Breast epithelium (tissue), 3 donors: ENCODE data around the gene LTB4R2.
"Not testable (repeated sequence)": the region's sequence is repeated elsewhere in the genome, so short reads cannot be mapped to it uniquely, and the experiment has no call there.

Experiments
- CTCF ChIP-seq, 3 donors: fragments of 450-650 bp; IDR thresholded peaks; one replicate each; pipeline ENCODE4 v1.5.1; 2016 to 2017; ENCODE audit warnings: antibody characterized with exemption in 3 of 3, mild to moderate bottlenecking in 3 of 3, moderate library complexity in 3 of 3
- POLR2A ChIP-seq: fragments of 450-650 bp; IDR thresholded peaks from one replicate; pipeline ENCODE4 v1.6.1; 2016; ENCODE audit warnings: antibody characterized with exemption, mild to moderate bottlenecking, moderate library complexity
- POLR2AphosphoS5 ChIP-seq, 3 donors: sonication (generic); formaldehyde crosslinking; IDR thresholded peaks; one replicate each; pipeline ENCODE4 v1.6.1; 2017; ENCODE audit warnings: antibody characterized with exemption in 3 of 3

- TF ChIP-seq CTCF (IDR thresholded peaks at IDR 0.05); POLR2A; POLR2AphosphoS5 (IDR thresholded peaks at IDR 0.05): not testable (repeated sequence)
Observed at GRCh38 chr14:24354482-24354825, 44.5 kb downstream of the LTB4R2 start.
